Skeletal muscle satellite cell (primary cell): ENCODE measurements around the gene CSNK1A1.
A peak's percentile ranks its signal among the peaks of the same experiment; 100 is the strongest.
"Not testable (repeated sequence)": the region's sequence is repeated elsewhere in the genome, so short reads cannot be mapped to it uniquely, and the experiment has no call there.

Experiments
- H3K27me3 ChIP-seq: 2 replicates; pipeline ENCODE4 v1.7.0; 2013; ENCODE audit warnings: low read length; ENCODE audit not compliant: control insufficient read depth, insufficient read depth
- H3K36me3 ChIP-seq: 2 replicates; pipeline ENCODE4 v1.7.0; 2013; ENCODE audit warnings: mild to moderate bottlenecking, control low read depth, low read length; ENCODE audit not compliant: insufficient read depth
- H3K4me1 ChIP-seq: 2 replicates; pipeline ENCODE4 v1.7.0; 2013; ENCODE audit warnings: low read length; ENCODE audit not compliant: control insufficient read depth, insufficient read depth
- H3K4me2 ChIP-seq: 2 replicates; pipeline ENCODE4 v1.7.0; 2013; ENCODE audit warnings: mild to moderate bottlenecking, low read length
- H3K4me3 ChIP-seq: 2 replicates; pipeline ENCODE4 v1.7.0; 2013; ENCODE audit warnings: low read length
- H3K9ac ChIP-seq: 2 replicates; pipeline ENCODE4 v1.7.0; 2013; ENCODE audit warnings: mild to moderate bottlenecking, low read depth, low read length, moderate library complexity
- H3K9me3 ChIP-seq: replicated peaks from 2 replicates; pipeline ENCODE4 v1.7.0; 2013; ENCODE audit warnings: mild to moderate bottlenecking, control low read depth, low read length

The CSNK1A1 gene

GRCh38 chr5:149526845-149527590 lies 24.2 kb downstream of the CSNK1A1 start:
- peaks cover 16% of the 10 kb centered on the region for H3K4me1 ChIP-seq

DNA sequence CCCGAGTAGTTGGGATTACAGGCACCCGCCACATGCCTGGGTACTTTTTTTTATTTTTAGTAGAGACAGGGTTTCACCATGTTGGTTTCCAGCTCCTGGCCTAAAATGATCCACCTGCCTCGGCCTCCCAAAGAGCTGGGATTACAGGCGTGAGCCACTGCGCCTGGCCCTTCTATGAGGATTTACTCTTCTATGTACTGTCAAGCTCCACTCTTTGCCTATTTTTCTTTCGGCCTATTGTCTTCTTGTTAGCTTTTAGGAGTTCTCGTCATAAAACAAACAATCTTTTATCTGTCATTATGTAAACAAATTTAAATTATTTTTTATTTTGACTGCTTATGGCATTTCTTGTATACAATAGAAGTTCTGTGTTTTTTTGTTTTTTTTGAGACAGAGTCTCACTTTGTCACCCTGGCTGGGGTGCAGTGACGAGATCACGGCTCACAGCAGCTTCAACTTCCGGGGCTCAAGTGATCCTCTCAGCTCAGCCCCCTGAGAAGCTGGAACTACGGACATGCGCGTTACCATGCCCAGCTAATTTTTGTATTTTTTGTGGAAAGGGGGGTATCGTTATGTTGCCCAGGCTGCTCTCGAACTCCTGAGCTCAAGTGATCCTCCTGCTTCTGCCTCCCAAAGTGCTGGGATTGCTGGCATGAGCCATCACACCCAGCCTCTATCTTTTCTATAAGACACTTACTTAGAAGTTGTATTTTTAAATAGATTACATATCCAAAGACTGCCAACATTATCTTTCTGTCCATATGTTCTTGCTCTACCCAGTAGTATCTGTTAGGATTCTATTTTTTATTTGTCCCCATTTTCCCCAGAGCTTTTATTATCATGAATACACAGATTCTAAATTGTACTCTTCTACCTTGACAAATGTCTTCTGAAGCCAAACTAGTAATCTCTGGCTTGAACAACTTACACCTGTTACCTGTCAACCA lies 29.2 kb downstream of the CSNK1A1 start:
- no peaks in the 10 kb centered on the region for H3K27me3 ChIP-seq
- peaks cover 36% of the 10 kb centered on the region for H3K4me1 ChIP-seq
- H3K9ac ChIP-seq = no peak overlapping the region
- no peaks in the 10 kb centered on the region for H3K9me3 ChIP-seq
- H3K4me2 ChIP-seq = no peak overlapping the region
- peaks cover 45% of the 10 kb centered on the region for H3K36me3 ChIP-seq
- no peak overlapping the region for H3K4me3 ChIP-seq

More at GRCh38 chr5:149526845-149527590, 24.2 kb downstream of the CSNK1A1 start:
- peaks cover 27% of the 10 kb centered on the region for H3K36me3 ChIP-seq
- H3K9me3 ChIP-seq = no peaks in the 10 kb centered on the region
- no peaks in the 10 kb centered on the region for H3K27me3 ChIP-seq
- no peak overlapping the region for H3K4me2 ChIP-seq
- H3K4me3 ChIP-seq = no peak overlapping the region
- H3K9ac ChIP-seq = no peak overlapping the region

GRCh38 chr5:149519601-149520000 lies 31.6 kb downstream of the CSNK1A1 start:
- H3K9me3 ChIP-seq = no peaks in the 10 kb centered on the region
- H3K4me1 ChIP-seq = peaks cover 55% of the 10 kb centered on the region
- no peak overlapping the region for H3K4me2 ChIP-seq
- no peaks in the 10 kb centered on the region for H3K27me3 ChIP-seq
- H3K4me3 ChIP-seq = no peak overlapping the region
- H3K36me3 ChIP-seq = peaks cover 47% of the 10 kb centered on the region
- H3K9ac ChIP-seq = no peak overlapping the region

DNA sequence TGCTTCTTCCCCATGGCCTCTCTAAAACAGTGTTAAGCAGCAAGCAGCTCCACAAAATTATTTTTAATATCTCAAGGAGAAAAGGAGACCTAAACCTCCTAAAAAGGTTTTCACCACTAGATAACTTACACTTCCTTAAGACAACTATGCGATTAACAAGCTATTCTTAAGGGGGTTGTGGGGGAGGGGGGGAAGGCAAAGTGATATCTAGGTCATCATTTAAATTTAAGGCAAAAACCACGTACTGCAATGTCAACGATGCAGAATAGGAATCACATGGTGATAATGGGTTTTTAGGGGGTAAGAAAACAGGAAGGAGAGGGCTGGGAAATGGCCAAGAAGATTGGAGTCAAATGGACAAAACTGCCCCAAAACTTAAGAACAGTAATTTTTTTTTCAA lies 32.6 kb downstream of the CSNK1A1 start:
- Histone ChIP-seq H3K9ac (peak overlapping the region; percentile 60), H3K4me3 (no peak overlapping the region), H3K36me3 (peaks cover 41% of the 10 kb centered on the region), H3K27me3 (no peaks in the 10 kb centered on the region), H3K9me3 (no peaks in the 10 kb centered on the region), H3K4me1 (peaks cover 63% of the 10 kb centered on the region), H3K4me2 (peak overlapping the region; percentile 78)

- H3K27me3 ChIP-seq = no peaks in the 10 kb centered on the region
- peak overlapping the region; percentile 52 for H3K4me3 ChIP-seq
- no peaks in the 10 kb centered on the region for H3K9me3 ChIP-seq
- H3K9ac ChIP-seq = peak overlapping the region; percentile 60
- peaks cover 41% of the 10 kb centered on the region for H3K36me3 ChIP-seq
- H3K4me1 ChIP-seq = peaks cover 63% of the 10 kb centered on the region
- peak overlapping the region; percentile 78 for H3K4me2 ChIP-seq
Observed at GRCh38 chr5:149517461-149518122, 33.6 kb downstream of the CSNK1A1 start.

- H3K27me3 ChIP-seq = no peaks in the 10 kb centered on the region
- peak overlapping the region; percentile 41 for H3K9ac ChIP-seq
- H3K9me3 ChIP-seq = no peaks in the 10 kb centered on the region
- H3K4me3 ChIP-seq = no peak overlapping the region
- peak overlapping the region; percentile 27 for H3K4me2 ChIP-seq
- peaks cover 58% of the 10 kb centered on the region for H3K4me1 ChIP-seq
- peaks cover 57% of the 10 kb centered on the region for H3K36me3 ChIP-seq
Observed at GRCh38 chr5:149514512-149514911, 36.7 kb downstream of the CSNK1A1 start.

- peaks cover 47% of the 10 kb centered on the region for H3K4me1 ChIP-seq
- H3K27me3 ChIP-seq, H3K4me3 ChIP-seq, H3K9me3 ChIP-seq, H3K9ac ChIP-seq, H3K4me2 ChIP-seq: not testable (repeated sequence)
- peaks cover 61% of the 10 kb centered on the region for H3K36me3 ChIP-seq
Observed at GRCh38 chr5:149513372-149513947, 37.8 kb downstream of the CSNK1A1 start.

GRCh38 chr5:149510136-149510535 lies 41.1 kb downstream of the CSNK1A1 start:
- peaks cover 86% of the 10 kb centered on the region for H3K36me3 ChIP-seq
- H3K9ac ChIP-seq = no peak overlapping the region
- no peaks in the 10 kb centered on the region for H3K9me3 ChIP-seq
- no peaks in the 10 kb centered on the region for H3K27me3 ChIP-seq
- peaks cover 14% of the 10 kb centered on the region for H3K4me1 ChIP-seq
- no peak overlapping the region for H3K4me3 ChIP-seq
- H3K4me2 ChIP-seq = no peak overlapping the region

GRCh38 chr5:149504677-149505076 lies 46.6 kb downstream of the CSNK1A1 start:
- peaks cover 7% of the 10 kb centered on the region for H3K4me1 ChIP-seq
- no peak overlapping the region for H3K4me2 ChIP-seq
- H3K36me3 ChIP-seq = peaks cover 89% of the 10 kb centered on the region
- H3K9me3 ChIP-seq = no peaks in the 10 kb centered on the region
- no peak overlapping the region for H3K4me3 ChIP-seq
- H3K27me3 ChIP-seq = no peaks in the 10 kb centered on the region
- H3K9ac ChIP-seq = no peak overlapping the region

GRCh38 chr5:149503006-149503405 lies 48.2 kb downstream of the CSNK1A1 start:
- Histone ChIP-seq H3K36me3 (peaks cover 89% of the 10 kb centered on the region), H3K4me1 (peaks cover 10% of the 10 kb centered on the region), H3K27me3 (no peaks in the 10 kb centered on the region), H3K9ac (no peak overlapping the region), H3K4me3 (no peak overlapping the region), H3K4me2 (no peak overlapping the region), H3K9me3 (no peaks in the 10 kb centered on the region)
